Measurements from ENCODE around the gene SEC63.
"Not testable (repeated sequence)": the region's sequence is repeated elsewhere in the genome, so short reads cannot be mapped to it uniquely, and the experiment has no call there.

Gene SEC63

DNA sequence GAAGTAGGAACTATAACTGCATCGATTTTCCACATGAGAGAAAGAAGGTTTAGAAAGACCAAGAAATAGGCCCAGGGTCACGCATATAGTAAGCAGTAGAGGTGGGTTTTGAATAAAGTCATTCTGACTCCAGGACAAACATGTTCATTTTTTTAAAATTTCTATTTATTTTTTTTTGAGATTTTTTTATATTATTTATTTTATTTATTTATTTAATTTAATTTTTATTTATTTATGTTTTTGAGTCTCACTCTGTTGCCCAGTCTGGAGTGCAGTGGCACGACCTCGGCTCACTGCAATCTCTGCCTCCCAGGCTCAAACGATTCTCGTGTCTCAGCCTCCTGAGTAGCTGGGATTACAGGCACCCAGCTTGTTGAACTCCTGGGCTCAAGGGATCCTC is 13.2 kb upstream of the SEC63 start:
- no peak for DNase-seq

DNA sequence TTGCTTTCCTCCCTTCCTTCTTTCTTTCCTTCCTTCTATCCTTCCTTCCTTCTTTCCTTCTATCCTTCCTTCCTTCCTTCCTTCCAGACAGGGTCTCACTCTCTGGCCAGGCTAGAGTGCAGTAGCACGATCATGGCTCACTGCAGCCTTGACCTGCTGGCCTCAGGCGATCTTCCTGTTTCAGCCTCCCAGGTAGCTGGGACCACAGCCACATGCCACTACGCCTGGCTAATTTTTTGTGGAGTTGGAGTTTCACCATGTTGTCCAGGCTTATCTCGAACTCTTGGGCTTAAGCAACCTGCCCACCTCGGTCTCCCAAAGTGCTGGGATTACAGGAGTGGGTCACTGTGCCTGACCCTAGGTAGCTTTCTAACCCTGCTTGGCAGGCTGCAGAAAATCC is 12.2 kb upstream of the SEC63 start:
- no peak for DNase-seq

GRCh38 chr6:107968081-107968480 is 10.1 kb upstream of the SEC63 start:
- DNase-seq = no peak

GRCh38 chr6:107965746-107966145 is 7.7 kb upstream of the SEC63 start:
- DNase-seq = no peak

DNA sequence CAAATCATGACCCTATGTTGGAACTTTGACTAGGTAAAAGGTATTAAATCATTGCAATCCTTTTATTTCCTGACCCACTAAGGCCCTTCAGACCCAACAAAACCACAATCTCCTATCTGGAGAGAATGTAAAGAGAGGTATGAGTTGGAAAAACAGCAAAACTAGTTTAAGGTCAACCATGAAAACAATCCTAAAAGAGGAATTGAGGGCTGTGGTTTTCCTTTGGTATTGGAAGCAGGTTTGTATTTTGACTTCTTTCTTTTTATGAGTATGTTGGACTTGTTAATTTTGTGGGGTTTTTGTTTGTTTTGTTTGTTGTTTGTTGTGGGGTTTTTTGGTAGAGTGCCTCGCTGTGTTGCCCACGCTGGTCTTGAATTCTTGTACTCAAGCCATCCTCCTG is 4.7 kb upstream of the SEC63 start:
- DNase-seq = no peak

- no peak for DNase-seq
Measured at GRCh38 chr6:107959392-107959791, 1.4 kb upstream of the SEC63 start.

- not testable (repeated sequence) for DNase-seq
Measured at GRCh38 chr6:107958689-107959362, 818 bp upstream of the SEC63 start.

DNA sequence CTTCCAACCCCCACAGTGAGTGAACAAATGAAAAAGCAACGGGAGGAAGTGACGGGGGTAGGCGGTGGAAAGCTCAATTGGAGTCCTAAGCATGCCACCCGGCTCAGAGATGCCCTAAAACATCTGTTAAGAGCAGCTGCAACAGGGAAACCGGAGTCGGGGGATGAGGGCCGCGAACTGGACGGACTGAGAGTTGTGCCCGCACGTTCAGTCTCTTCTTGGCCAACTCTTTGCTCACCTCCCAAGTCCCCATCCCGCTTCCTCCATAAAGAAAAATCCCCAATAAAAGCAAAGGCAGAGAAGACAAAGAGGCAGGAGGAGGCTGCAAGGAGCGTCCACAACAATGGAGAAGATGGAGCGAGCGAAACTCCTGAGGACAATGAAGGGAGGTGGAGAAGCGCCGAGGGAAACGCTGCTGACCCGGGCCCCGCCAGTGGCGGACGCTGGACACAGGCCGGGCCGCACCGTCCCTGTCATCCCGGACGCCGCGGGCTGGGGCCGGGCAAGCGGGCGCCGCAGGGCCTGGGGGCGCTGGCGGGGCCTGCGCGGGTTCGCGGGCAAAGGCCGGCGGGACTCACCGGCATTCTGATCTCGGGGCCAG is 600 bp downstream of the SEC63 start:
- peak; percentile 48 for DNase-seq

- DNase-seq = no peak
Measured at GRCh38 chr6:107956586-107957307, 1.3 kb downstream of the SEC63 start.

- no peak for DNase-seq
Measured at GRCh38 chr6:107956181-107956580, 1.8 kb downstream of the SEC63 start.

DNA sequence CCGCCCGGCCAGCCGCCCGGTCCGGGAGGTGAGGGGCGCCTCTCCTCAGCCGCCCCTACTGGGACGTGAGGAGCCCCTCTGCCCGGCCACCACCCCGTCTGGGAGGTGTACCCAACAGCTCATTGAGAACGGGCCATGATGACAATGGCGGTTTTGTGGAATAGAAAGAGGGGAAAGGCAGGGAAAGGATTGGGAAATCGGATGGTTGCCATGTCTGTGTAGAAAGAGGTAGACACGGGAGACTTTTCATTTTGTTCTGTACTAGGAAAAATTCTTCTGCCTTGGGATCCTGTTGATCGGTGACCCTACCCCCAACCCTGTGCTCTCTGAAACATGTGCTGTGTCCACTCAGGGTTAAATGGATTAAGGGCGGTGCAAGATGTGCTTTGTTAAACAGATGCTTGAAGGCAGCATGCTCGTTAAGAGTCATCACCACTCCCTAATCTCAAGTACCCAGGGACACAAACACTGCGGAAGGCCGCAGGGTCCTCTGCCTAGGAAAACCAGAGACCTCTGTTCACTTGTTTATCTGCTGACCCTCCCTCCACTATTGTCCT is 4.1 kb downstream of the SEC63 start:
- DNase-seq = not testable (repeated sequence)

- DNase-seq = no peak
Measured at GRCh38 chr6:107943626-107944439, 14.2 kb downstream of the SEC63 start.

- no peak for DNase-seq
Measured at GRCh38 chr6:107942142-107942541, 15.9 kb downstream of the SEC63 start.

DNA sequence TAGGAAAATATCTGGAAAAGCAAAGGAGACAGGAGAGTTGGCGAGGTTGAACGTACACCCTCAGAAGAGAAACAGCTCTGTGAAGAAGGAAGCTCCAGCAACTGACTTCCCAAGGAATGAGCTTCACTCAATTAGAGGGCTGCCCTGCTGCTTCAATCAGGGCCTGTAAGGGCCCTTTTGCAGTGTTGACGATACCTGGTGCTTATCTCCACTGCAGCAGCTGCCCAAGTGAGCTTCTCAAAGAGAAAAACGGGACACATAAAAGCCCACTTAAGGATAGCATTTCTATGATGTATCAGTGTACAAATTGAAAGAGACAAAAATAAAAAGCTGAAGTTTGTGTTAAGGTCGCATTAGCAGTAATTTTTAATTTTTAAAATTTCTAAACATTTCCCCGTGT is 16.4 kb downstream of the SEC63 start:
- DNase-seq = no peak

GRCh38 chr6:107941199-107941598 is 16.8 kb downstream of the SEC63 start:
- DNase-seq = no peak

DNA sequence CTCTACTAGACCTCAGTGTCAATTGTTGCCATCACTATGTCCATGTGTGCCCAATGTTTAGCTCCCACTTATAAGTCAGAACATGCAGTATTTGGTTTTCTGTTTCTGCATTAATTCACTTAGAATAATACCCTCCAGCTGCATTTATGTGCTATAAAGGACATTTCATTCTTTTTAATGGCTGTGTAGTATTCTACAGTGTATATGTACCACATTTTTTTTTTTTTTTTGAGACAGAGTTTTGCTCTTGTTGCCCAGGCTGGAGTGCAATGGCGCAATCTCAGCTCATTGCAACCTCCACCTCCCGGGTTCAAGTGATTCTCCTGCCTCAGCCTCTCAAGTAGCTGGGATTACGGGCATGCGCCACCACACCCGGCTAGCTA is 21.1 kb downstream of the SEC63 start:
- DNase-seq = not testable (repeated sequence)

GRCh38 chr6:107936162-107936909 is 21.7 kb downstream of the SEC63 start:
- no peak for DNase-seq

GRCh38 chr6:107934229-107934628 is 23.8 kb downstream of the SEC63 start:
- DNase-seq = not testable (repeated sequence)

GRCh38 chr6:107932580-107932979 is 25.4 kb downstream of the SEC63 start:
- no peak for DNase-seq

- DNase-seq = no peak
Measured at GRCh38 chr6:107931894-107932293, 26.1 kb downstream of the SEC63 start.

- DNase-seq = no peak
Measured at GRCh38 chr6:107928984-107929383, 29.0 kb downstream of the SEC63 start.
